GM12878 (cell line): ENCODE measurements around the gene UBE2J2. TPM values are rescaled to one million over a fixed set of nuclear protein-coding genes. Genes with fewer than 3 reads are reported as not detected.

Source experiments
- ATAC-seq: fragments of 200-7000 bp; cut with Tn5 transposase; 3 replicates; pipeline ENCODE4 v1.9.1; 2020; ENCODE audit warnings: mild to moderate bottlenecking, moderate library complexity
- BruUV-seq: library from RNA; stranded (reverse); fragments of 400-500 nt; replicated peaks from 2 replicates; lab custom pipeline; 2021; lab: Mats Ljungman, UMichigan
- CTCF ChIA-PET: fragments of 300-600 bp; sonication (Branson Sonifier 250); formaldehyde crosslinking; extraction: SDS; loops from one replicate; lab custom pipeline; 2021; ENCODE audit warnings: inconsistent platforms; lab: Yijun Ruan, JAX
- POLR2A ChIA-PET: fragments of 350-600 bp; formaldehyde crosslinking; extraction: SDS; loops from one replicate; lab custom pipeline; 2021; ENCODE audit warnings: inconsistent platforms; lab: Charles Lee
- RAD21 ChIA-PET: fragments of 300-600 bp; sonication (Branson Sonifier 250); formaldehyde crosslinking; loops from one replicate; lab custom pipeline; 2023; ENCODE audit warnings: antibody characterized with exemption; ENCODE audit not compliant: unreplicated experiment; lab: Charles Lee
- SMC1A ChIA-PET: fragments of 300-600 bp; sonication (Branson Sonifier 250); formaldehyde crosslinking; loops from one replicate; lab custom pipeline; 2023; ENCODE audit not compliant: unreplicated experiment, uncharacterized antibody; lab: Charles Lee
- DNase-seq: peaks from one replicate; pipeline ENCODE4 v3.0.0-alpha.2; 2011; ENCODE audit warnings: low read depth, low spot score
- FAIRE-seq: peaks from 3 replicates; lab custom pipeline; 2011; peaks lifted over from hg19 to GRCh38; lab: Jason Lieb, UNC
- H2AFZ ChIP-seq: 2 replicates; pipeline ENCODE4 v1.6.0; 2011; ENCODE audit warnings: low read depth, low read length, control low read depth; ENCODE audit not compliant: control insufficient read depth
- H3K27ac ChIP-seq: 2 replicates; pipeline ENCODE4 v1.5.1; 2011; ENCODE audit warnings: control low read depth; ENCODE audit not compliant: control insufficient read depth, insufficient read depth
- H3K27me3 ChIP-seq, 2 experiments: replicated peaks in 1 of 2; 2 replicates each; pipeline versions ENCODE4 v1.6.0 to v1.6.1; 2011; ENCODE audit warnings: low read length in 1 of 2; ENCODE audit not compliant: control insufficient read depth in 2 of 2, insufficient read depth in 2 of 2
- H3K36me3 ChIP-seq, 2 experiments: 2 replicates each; pipeline ENCODE4 v1.5.1; 2011; ENCODE audit warnings: low read length in 1 of 2; ENCODE audit not compliant: control insufficient read depth in 2 of 2, insufficient read depth in 2 of 2
- H3K4me1 ChIP-seq: 2 replicates; pipeline ENCODE4 v1.6.1; 2011; ENCODE audit warnings: mild to moderate bottlenecking, low read length, moderate library complexity, mixed read lengths; ENCODE audit not compliant: control insufficient read depth, insufficient read depth
- H3K4me2 ChIP-seq: 2 replicates; pipeline ENCODE4 v1.6.0; 2011; ENCODE audit warnings: control low read depth; ENCODE audit not compliant: control insufficient read depth, insufficient read depth
- H3K4me3 ChIP-seq: fragments of 200-600 bp; sonication (generic); 2 replicates; pipeline ENCODE4 v1.5.1; 2016
- H3K79me2 ChIP-seq: 2 replicates; pipeline ENCODE4 v1.6.0; 2011; ENCODE audit warnings: low read length; ENCODE audit not compliant: control insufficient read depth, insufficient read depth
- H3K9ac ChIP-seq: 2 replicates; pipeline ENCODE4 v1.8.0; 2011; ENCODE audit warnings: low read length, control low read depth, mixed read lengths; ENCODE audit not compliant: control insufficient read depth, insufficient read depth
- H3K9me3 ChIP-seq: replicated peaks from 3 replicates; pipeline ENCODE4 v1.5.1; 2011; ENCODE audit warnings: mild to moderate bottlenecking, low read length; ENCODE audit not compliant: control insufficient read depth, insufficient read depth
- H4K20me1 ChIP-seq: 2 replicates; pipeline ENCODE4 v1.6.0; 2011; ENCODE audit not compliant: control insufficient read depth, insufficient read depth
- ASH2L ChIP-seq: fragments of 300-600, 200-600 bp; sonication (generic); IDR thresholded peaks from 2 replicates; pipeline ENCODE4 v1.6.1; 2017; ENCODE audit warnings: low read depth, mild to moderate bottlenecking, borderline replicate concordance
- CBFB ChIP-seq: IDR thresholded peaks from 2 replicates; pipeline ENCODE4 v1.6.1; 2016; ENCODE audit warnings: antibody characterized with exemption, low read depth
- MYC ChIP-seq: IDR thresholded peaks from 2 replicates; pipeline ENCODE4 v1.6.1; 2011; ENCODE audit warnings: mild to moderate bottlenecking, low read length, moderate library complexity, inconsistent platforms; ENCODE audit not compliant: insufficient read depth, insufficient replicate concordance, insufficient read length, severe bottlenecking
- NFXL1 ChIP-seq: fragments of 450-650 bp; IDR thresholded peaks from 2 replicates; pipeline ENCODE4 v1.6.1; 2017; ENCODE audit warnings: antibody characterized with exemption, mild to moderate bottlenecking, borderline replicate concordance
- PML ChIP-seq: IDR thresholded peaks from 2 replicates; pipeline ENCODE4 v1.6.1; 2012; ENCODE audit warnings: low read length, inconsistent platforms
- RAD21 ChIP-seq: IDR thresholded peaks from 2 replicates; pipeline ENCODE4 v1.6.1; 2011; ENCODE audit warnings: mild to moderate bottlenecking, low read depth, low read length, moderate library complexity; ENCODE audit not compliant: insufficient read depth
- RAD51 ChIP-seq: fragments of 450-650 bp; IDR thresholded peaks from 2 replicates; pipeline ENCODE4 v1.6.1; 2016; ENCODE audit warnings: moderate library complexity, mild to moderate bottlenecking, inconsistent platforms
- RFX5 ChIP-seq: IDR thresholded peaks from 2 replicates; pipeline ENCODE4 v1.6.1; 2011; ENCODE audit warnings: low read depth, low read length, improper control_type of control experiment
- SIN3A ChIP-seq: IDR thresholded peaks from 2 replicates; pipeline ENCODE4 v1.6.1; 2012; ENCODE audit warnings: low read depth, low read length, improper control_type of control experiment
- SP1 ChIP-seq: IDR thresholded peaks from one replicate; pipeline ENCODE4 v1.6.1; 2011; ENCODE audit warnings: low read depth, low read length
- SUPT20H ChIP-seq: IDR thresholded peaks from 2 replicates; pipeline ENCODE4 v1.6.1; 2011; ENCODE audit warnings: low read depth, mild to moderate bottlenecking, low read length, moderate library complexity, borderline replicate concordance; ENCODE audit not compliant: control insufficient read depth
- USF2 ChIP-seq: IDR thresholded peaks from 2 replicates; pipeline ENCODE4 v1.6.1; 2011; ENCODE audit warnings: low read depth, low read length, improper control_type of control experiment, borderline replicate concordance
- ZNF622 ChIP-seq: fragments of 450-650 bp; IDR thresholded peaks from 2 replicates; pipeline ENCODE4 v1.6.1; 2017; ENCODE audit warnings: mild to moderate bottlenecking, inconsistent platforms
- WGBS: methylation state at CpG from one replicate; pipeline ENCODE4 v1.1.6; 2016; ENCODE audit warnings: low lambda C conversion rate; ENCODE audit not compliant: insufficient replicate concordance, insufficient coverage; ENCODE audit errors: missing lambda C conversion rate; 5-methylcytosine and 5-hydroxymethylcytosine counted together
- in situ Hi-C: fragments of 300-500 bp; cut with MboI; formaldehyde crosslinking; loops from 9 replicates; pipeline ENCODE4 v1.14.3; 2018; ENCODE audit warnings: mixed read lengths
- intact Hi-C: fragments of 100-400 bp; cut with micrococcal nuclease; formaldehyde crosslinking; loops from one replicate; pipeline ENCODE4 v1.14.2; 2022; ENCODE audit not compliant: unreplicated experiment
- polyA plus RNA-seq, 11 experiments: library from polyadenylated mRNA; depleted of rRNA in 4 of 11; unstranded in 6 of 11; stranded (reverse) in 5 of 11; fragments of >200 nt; fragmentation: Nextera tagmentation in 4 of 11; fragmentation: Illumina TruSeq in 1 of 11; extraction: Ambion mirVana in 4 of 11; extraction: Trizol in 1 of 11; gene quantifications; 1 replicate in 1 of 11; 2 replicates in 10 of 11; pipeline versions ENCODE4 v1.2.1 to v1.2.3, GENCODE V29; 2011 to 2016; ENCODE audit warnings: inconsistent platforms in 2 of 11, missing spikeins in 2 of 11, low read depth in 1 of 11
- total RNA-seq, 4 experiments: library from RNA; depleted of rRNA in 3 of 4; stranded (reverse); fragments of >200 nt in 3 of 4; fragmentation: Illumina TruSeq in 1 of 4; extraction: Trizol in 1 of 4; gene quantifications; 2 replicates each; pipeline versions ENCODE4 v1.2.1 to v1.2.3, GENCODE V29; 2013 to 2021
- TF ChIP-seq, protein P1 (sequence below): fragments of 450-650 bp; formaldehyde crosslinking; IDR thresholded peaks from 2 replicates; pipeline ENCODE4 v1.4.0; 2022; ENCODE audit warnings: mild to moderate bottlenecking, moderate library complexity

The UBE2J2 gene
- total and polyA plus RNA-seq, 10 of the 15 experiments (the other 5 are each of a cell fraction or from before 2014, with no cell fraction given), result 0.72 to 70.5 (median 49.2) TPM

GRCh38 chr1:1318777-1319645, 45.4 kb upstream of the UBE2J2 start (continued):
- TF ChIP-seq, protein P1, sequence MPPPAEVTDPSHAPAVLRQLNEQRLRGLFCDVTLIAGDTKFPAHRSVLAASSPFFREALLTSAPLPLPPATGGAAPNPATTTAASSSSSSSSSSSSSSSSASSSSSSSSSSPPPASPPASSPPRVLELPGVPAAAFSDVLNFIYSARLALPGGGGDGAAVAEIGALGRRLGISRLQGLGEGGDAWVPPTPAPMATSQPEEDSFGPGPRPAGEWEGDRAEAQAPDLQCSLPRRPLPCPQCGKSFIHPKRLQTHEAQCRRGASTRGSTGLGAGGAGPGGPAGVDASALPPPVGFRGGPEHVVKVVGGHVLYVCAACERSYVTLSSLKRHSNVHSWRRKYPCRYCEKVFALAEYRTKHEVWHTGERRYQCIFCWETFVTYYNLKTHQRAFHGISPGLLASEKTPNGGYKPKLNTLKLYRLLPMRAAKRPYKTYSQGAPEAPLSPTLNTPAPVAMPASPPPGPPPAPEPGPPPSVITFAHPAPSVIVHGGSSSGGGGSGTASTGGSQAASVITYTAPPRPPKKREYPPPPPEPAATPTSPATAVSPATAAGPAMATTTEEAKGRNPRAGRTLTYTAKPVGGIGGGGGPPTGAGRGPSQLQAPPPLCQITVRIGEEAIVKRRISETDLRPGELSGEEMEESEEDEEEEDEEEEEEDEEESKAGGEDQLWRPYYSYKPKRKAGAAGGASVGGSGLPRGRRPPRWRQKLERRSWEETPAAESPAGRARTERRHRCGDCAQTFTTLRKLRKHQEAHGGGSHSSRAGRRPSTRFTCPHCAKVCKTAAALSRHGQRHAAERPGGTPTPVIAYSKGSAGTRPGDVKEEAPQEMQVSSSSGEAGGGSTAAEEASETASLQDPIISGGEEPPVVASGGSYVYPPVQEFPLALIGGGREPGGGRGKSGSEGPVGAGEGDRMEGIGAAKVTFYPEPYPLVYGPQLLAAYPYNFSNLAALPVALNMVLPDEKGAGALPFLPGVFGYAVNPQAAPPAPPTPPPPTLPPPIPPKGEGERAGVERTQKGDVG (CRISPR knock-in tag), result no peak
- no peak for TF ChIP-seq USF2
- TF ChIP-seq CBFB, result no peak
- TF ChIP-seq, all 136 proteins: peak for 0

GRCh38 chr1:1318131-1318652, 44.5 kb upstream of the UBE2J2 start:
- H3K9me3 ChIP-seq, result no peaks in the 10 kb centered on the region
- ATAC-seq (no peak), DNase-seq (no peak), FAIRE-seq (no peak)
- in situ Hi-C loops (no loop called here), intact Hi-C loops (no loop called here)
- no peaks in the 10 kb centered on the region for H3K27me3 ChIP-seq
- BruUV-seq, result TSS peak; percentile 39
- ChIA-PET CTCF (no interaction called here), RAD21 (no interaction called here), SMC1A (no interaction called here), POLR2A (no interaction called here)
- TF ChIP-seq SUPT20H (no peak), NFXL1 (no peak), RAD21 (no peak), ZNF622 (no peak), SP1 (no peak), PML (no peak), MYC (no peak), ASH2L (no peak), SIN3A (no peak), RFX5 (no peak), RAD51 (no peak)
- no peak overlapping the region for H3K4me3 ChIP-seq
- H4K20me1 ChIP-seq, result no peaks in the 10 kb centered on the region; the same call in 1 of the 2 replicates
- H3K4me2 ChIP-seq, result no peak overlapping the region
- no peak overlapping the region for H2AFZ ChIP-seq
- H3K79me2 ChIP-seq, result peaks cover 22% of the 10 kb centered on the region
- peaks cover 3 to 27% of the 10 kb centered on the region in 2 experiments; a peak in 3 of 4 replicates for H3K36me3 ChIP-seq
- H3K27ac ChIP-seq, result no peak overlapping the region
- no peak overlapping the region for H3K9ac ChIP-seq
- H3K4me1 ChIP-seq, result peaks cover 5% of the 10 kb centered on the region
- 98% methylated on average over 9 of the region's 9 CpGs for WGBS
